ENCODE data around the gene SEPTIN6.
A peak's percentile ranks its signal among the peaks of the same experiment; 100 is the strongest.

SEPTIN6 gene
- total RNA-seq: 229 to 236 reads per million in 2 donors

DNA sequence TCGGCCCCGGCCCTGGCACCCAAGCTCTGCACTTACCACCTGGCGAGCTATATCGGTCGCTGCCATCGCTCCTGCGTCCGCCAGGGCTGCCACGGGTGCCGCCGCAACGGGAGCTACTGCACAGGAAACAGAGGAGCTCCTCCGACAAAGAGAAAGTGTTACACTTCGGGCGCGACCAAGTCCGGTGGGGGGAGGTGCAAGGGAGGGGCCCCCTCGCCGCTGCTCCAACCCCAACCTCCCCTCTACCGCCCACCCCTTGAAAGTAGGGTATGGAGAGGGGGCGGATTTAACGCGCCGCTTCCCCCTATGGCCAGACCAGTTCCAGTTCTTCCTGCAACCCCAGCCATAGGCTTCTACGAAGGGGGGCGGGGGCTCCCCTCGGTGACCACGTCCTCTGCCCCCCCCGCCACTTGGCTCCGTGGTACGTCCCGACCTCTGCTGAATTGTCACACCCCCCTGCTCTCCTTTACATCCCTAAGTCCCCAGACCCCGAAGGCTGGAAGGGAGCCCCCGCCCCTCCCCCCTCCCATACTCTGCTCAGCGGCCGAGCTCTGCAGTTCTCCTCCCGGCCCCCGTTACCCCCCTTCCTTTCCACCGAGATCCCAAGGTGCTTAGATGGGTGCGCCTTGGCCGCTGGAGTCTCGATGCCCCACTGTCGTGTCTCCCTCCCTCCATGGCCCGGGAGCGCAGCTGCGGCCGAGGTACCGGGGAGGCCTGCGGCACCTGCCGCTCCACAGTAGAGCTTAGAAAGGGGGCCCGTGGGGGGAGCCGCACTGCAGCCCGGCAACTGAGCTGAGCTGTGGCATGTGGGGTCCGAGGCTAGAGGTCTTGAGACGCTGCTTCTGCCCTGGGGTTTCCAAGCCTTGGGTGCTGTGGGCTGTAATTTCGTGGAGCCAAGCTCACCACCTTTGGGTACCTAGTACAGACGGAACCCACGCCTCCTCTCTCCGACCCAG lies at the start of gene SEPTIN6:
Gene SEPTIN6 (minus strand): TSS at position 129 of the 956 bp plus-strand sequence. CDS start 63 bp downstream, at position 66.
- peak; percentile 57 to 94 (median 78) for DNase-seq

GRCh38 chrX:119738742-119739141 lies 45.8 kb upstream of the SEPTIN6 start:
- DNase-seq: no peak

DNA sequence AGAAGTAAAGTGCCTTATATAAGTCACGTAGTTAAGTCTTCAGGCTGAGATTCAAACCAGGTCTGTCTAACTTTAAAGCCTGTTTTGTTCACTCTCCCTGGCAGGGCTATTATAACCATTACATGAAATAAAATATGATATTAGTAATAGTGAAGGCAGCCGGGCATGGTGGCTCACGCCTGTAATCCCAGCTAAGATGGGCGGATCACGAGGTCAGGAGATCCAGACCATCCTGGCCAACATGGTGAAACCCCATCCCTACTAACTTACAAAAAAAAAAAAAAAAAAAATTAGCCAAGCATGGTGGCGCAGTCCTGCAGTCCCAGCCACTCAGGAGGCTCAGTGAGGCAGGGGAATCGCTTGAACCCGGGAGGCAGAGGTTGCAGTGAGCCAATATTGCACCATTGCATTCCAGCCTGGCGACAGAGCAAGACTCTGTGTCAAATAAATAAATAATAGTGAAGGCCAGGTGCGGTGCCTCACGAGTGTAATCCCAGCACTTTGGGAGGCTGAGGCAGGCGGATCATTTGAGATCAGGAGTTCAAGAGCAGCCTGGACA lies 43.3 kb upstream of the SEPTIN6 start:
- no peak for DNase-seq

GRCh38 chrX:119735467-119735866 lies 42.5 kb upstream of the SEPTIN6 start:
- no peak for DNase-seq

GRCh38 chrX:119734897-119735339 lies 42.0 kb upstream of the SEPTIN6 start:
- DNase-seq: no peak

- DNase-seq: peak in 4 of 5 experiments; percentile 34 to 72 (median 46)
These were observed 36.6 kb upstream of the SEPTIN6 start for GRCh38 chrX:119729408-119730201.

DNA sequence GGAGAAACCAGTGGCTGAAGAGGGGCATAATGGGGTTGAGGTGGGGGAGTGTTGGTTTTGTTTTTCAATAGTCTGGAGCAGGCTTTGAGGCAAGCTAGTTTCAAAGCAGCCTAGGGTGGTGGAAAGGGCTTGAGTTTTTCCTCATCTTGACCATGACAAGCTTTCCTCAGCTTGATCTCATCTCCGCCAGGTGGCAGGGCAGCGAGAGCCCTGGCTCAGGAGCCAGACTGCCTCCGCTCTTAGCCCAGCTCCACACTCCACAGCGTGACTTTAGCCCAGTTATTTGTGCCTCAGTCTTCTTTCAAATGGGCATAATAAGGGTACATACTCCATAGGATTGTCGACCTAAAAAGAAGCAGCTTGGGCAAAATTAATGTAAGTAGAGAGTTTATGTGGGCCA lies 35.5 kb upstream of the SEPTIN6 start:
- DNase-seq: no peak

DNA sequence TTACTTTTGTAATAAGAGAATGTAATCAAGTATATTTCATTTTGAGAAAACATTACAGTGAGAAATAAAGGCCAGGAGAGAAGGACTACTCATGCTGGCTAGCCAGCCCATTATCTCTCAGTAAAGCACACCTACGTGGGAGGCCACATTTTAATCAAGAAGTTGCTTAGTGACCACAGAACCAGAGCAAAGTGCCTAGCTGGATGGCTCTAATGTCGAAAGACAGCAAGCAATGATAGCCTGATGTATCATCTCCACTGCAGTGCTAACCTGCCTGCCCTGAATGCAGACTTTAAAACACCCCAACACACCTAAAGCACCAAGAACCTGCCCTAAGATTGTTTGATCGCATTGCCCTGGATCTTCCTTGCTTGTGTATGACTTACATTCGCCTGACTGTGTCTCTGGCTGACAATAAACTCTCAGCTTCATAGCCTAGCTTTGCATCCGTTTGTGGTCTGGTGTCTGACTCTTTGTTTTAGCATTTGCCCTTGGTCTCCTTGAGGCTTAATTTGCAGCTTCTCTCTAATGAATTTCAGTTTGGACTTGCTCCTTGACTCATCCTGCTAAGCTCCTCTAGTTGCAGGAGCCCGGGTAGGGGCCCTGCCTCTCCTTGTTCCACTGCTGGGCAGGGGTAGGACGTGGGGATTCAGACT lies 34.1 kb upstream of the SEPTIN6 start:
- peak in 2 of 5 experiments; percentile 12 to 85 for DNase-seq

GRCh38 chrX:119721926-119722325 lies 29.0 kb upstream of the SEPTIN6 start:
- DNase-seq: no peak

GRCh38 chrX:119721487-119721886 lies 28.5 kb upstream of the SEPTIN6 start:
- DNase-seq: no peak

- no peak for DNase-seq
These were observed 16.7 kb upstream of the SEPTIN6 start for GRCh38 chrX:119709630-119710029.

DNA sequence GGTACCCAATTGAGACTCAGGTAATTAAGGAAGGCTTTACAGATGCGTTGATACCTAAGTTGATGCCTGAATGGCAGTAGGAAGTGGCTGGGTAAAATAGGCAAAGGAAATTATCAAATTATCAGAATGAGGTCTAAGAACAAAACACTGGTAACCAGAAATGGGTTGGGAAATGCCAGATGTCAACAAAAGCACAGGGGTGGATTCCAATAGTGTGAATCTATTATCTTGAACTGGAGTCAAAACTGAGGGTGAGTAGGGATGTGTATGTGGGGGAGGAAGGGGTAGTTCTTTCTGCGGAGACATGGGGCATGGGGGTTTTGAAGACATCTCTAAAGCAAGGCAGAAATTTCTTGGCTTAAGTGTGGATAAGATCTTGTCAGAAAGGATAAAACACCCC lies 16.0 kb upstream of the SEPTIN6 start:
- no peak for DNase-seq

DNA sequence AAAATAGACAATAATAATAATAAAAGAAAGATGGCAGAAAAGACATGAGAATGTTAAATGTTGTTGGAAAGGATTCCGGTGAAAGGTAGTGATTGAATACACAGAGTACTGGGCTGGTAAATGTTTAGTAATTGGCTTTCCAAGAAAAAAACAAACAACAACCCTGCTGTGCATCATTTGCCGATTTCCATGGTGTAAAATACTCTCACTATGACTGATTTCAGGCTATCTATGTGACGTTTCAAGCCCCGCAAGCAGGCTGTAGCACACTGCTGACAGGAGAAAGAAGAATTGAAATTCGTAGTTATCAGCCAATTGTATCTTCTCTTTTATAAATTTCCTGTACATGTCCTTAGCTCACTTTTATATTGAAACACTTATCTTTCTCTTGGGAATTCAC lies 13.6 kb upstream of the SEPTIN6 start:
- peak in 1 of 5 experiments; percentile 86 for DNase-seq

DNA sequence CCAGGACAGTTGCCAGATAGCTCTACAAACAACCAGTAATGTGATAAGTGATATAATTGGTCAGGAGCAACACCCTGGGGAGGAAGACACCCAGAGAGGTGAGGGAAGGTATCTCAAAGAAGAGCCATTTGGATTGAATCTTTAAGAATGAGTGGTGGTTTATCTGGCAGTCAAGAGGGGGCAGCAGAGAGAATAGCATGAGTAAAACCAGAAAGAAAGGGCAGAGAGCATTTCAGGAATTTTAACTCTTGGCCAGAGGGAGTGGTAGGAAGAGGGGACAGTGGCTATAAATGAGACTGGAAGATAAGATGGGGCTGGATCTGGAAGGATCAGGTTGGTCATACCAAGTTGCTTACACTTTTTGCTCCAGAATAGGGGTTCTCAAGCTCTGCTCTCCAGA lies 5.9 kb upstream of the SEPTIN6 start:
- peak in 1 of 5 experiments; percentile 67 for DNase-seq

DNA sequence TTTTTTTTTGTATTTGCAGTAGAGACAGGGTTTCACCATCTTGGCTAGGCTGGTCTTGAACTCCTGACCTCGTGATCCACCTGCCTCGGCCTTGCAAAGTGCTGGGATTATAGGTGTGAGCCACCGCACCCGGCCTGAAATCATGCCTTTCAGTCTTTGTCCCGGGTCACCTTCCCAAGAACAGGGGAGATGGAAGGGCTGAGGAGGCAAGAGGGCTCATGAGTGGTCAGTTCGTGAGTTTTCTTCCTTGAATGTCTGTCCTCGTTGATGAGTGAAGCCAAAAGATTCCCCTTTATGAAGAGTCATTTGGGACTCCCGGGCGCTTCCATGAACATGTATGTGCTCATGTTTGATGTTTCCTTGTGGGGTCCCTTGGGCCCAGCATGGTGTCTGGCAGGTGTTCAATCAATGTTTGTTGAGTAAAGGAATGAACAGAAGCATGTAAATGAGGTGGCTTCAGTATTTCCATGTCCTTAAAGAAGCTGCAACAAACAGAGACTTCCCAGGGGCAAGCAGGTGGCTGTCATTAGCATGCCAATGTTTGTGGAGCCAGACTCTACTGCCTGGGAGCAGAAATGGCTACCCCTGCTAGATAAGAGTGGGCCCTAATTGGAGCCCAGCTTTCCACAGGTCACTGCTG lies 3.4 kb upstream of the SEPTIN6 start:
- no peak for DNase-seq

DNA sequence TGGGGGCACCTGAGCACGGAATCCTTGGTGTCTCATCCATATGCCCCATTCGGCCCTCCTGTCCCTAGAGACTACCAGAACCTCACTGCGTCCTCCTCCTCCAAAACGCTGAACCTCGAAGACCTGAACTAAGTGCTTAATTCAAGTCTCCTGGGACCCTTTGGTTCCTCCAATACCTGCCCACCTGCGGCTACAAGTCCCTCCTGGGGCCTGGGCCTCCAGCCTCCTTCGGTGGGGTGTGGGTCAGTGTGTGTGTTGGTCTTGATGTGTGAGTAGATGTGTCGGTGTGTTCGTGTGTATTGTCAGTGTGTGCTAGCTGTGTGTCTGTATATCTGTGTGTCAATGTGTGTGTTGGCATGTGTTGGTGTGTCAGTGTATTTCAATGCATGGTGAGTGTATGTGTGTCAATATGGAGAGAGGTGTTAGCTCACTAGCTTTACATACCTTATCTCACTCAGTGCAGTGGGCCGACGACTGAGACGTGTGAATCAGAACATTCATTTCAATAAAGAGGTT lies 2.6 kb upstream of the SEPTIN6 start:
- DNase-seq: no peak

GRCh38 chrX:119694601-119695534 lies 1.9 kb upstream of the SEPTIN6 start:
- no peak for DNase-seq

GRCh38 chrX:119693996-119694451 lies 1.1 kb upstream of the SEPTIN6 start:
- DNase-seq: no peak

DNA sequence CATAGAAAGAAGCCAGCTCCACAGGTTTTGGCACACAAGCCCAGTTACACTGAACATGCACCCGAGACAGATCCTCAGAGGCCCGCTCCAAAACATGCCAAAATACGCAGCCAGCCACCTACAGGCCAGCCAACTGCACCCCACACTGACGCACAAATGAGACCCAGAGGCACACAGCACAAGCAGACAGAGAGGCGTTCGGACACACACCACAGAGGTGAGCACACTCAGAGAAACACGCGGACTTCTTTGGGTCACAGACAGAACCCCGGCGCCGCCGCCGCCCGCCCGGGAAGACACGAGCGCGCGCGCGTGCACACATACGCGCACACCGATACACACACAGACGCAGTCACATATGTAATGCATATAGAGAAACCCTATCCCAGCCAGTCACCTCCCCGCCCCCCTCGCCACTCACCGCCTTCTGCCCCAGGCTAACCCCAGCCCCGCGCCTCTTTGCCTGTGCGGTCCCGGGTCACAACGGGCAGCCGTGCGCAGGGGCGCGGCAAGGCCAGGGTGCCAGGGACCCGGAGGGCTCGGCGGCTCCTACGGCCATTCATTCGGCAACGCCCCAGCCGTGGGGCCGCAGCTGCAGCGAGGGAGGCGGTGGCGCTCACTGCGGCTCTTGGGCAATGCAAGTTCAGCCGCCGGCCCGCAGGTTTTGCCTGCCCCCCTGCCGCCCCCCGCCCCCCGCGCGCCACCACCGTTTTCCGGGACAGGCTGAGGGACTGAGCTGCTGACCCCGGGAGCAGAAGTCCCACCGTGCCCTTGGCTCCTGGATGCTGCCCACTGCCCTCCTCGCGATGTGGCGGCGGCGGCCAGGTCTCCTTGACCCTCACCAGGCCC lies 553 bp downstream of the SEPTIN6 start:
- DNase-seq: peak; percentile 27 to 79 (median 53)
